Dermis microvascular lymphatic vessel endothelial cell (primary cell): ENCODE results near the gene EFHC1. TPM values are rescaled to one million over a fixed set of nuclear protein-coding genes. Genes with fewer than 3 reads are reported as not detected.
"Not testable (repeated sequence)": the region's sequence is repeated elsewhere in the genome, so short reads cannot be mapped to it uniquely, and the experiment has no call there.

Experiments used
- DNase-seq, 2 donors: peaks; one replicate each; pipeline versions ENCODE4 v3.0.0 to v3.0.0-alpha.2; 2010; ENCODE audit warnings: low read depth in 2 of 2
- total RNA-seq: library from RNA; depleted of rRNA; stranded (reverse); fragments of >200 nt; gene quantifications from 2 replicates; pipeline ENCODE4 v1.2.1, GENCODE V29; 2014

Gene EFHC1
- total RNA-seq, 1 donor from 2014 or later, result 7.2 TPM

DNA sequence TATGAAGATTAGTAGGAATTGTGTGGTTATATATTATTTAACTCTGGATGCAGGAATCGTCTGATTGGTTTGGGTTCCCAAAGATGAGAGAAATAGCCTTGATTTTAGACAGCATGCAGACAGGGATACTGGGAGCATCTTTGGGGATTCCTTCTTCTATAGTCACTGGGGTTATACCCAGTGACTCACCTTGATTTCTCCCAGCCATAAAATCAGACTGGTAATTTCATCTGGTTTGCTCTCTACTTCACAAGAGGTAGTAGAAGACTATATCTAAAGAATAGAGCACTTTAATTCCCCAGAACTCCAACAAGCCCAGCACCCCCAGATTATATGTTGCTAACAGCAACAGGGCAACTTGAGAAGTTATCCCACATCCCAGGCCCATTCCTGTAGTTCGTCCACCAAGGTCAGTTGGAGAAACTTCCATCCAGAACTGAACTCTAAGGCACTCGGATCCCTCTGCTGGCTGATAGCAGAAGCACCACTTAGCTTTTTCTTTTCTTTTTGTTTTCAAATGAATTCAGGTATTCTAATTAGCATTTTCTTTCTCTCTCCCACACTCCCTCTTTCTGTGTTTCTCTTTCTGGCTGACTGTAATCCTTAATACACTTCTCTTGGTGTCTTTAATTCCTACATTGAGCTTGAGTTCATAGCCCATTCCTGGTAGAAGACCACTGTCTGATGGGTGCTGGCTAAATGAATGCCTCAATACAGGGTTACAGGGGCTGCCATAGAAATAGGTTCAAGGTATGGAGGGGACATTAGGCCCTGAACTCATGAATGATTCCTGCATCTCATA is 20.4 kb upstream of the EFHC1 start:
- peak; percentile 39 to 75 for DNase-seq

DNA sequence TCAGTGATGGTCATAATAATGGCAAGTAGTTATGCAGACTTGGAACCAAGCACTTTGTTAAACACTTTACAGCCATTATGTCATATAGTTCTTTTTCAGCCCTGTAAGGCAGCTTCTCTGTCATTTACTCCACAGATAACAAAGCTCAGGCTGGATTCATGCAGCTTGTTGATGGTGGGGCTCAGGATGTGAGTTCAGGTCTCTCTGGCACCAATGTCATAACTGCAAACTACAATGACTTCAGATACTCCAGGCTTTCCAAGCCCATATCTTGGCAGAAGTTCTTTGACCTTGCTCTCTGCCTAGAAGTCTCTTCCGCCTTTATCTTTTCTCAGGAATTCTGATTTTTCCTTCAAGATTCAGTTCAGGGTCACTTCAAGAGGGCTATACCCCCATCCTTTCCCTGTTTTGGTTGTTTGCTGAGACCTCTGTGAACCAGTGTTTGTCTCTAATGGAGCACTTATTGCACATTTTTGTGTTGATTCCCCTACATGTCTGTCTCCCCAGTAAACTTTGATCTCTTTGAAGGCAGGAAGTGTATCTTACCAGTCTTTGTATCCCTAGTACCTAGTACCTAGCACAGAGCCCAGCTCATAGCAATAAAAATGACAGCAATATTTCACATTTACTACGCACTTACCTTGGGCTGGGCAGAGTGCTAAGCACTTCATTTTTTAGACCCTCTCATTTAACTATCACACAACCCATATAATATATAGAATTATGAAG is 19.7 kb upstream of the EFHC1 start:
- no peak for DNase-seq

DNA sequence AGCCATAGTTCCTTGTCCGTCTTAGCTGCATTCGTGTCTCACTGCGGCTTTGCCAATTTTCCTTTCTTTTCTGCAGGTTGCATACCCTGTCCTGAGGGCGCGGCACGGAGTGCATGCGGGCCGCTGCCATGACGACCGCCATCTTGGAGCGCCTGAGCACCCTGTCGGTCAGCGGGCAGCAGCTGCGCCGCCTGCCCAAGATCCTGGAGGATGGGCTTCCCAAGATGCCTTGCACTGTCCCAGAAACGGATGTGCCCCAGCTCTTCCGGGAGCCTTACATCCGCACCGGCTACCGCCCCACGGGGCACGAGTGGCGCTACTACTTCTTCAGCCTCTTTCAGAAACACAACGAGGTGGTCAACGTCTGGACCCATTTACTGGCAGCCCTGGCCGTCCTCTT is 17.1 kb upstream of the EFHC1 start:
- DNase-seq, result no peak

DNA sequence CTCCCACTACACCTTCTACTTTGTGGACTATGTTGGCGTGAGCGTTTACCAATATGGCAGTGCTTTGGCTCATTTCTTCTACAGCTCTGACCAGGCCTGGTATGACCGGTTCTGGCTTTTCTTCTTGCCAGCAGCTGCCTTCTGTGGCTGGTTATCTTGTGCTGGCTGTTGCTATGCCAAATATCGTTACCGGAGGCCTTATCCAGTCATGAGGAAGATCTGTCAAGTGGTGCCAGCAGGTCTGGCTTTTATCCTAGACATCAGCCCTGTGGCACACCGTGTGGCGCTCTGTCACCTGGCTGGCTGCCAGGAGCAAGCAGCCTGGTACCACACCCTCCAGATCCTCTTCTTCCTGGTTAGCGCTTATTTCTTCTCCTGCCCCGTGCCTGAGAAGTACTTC is 16.5 kb upstream of the EFHC1 start:
- no peak for DNase-seq

DNA sequence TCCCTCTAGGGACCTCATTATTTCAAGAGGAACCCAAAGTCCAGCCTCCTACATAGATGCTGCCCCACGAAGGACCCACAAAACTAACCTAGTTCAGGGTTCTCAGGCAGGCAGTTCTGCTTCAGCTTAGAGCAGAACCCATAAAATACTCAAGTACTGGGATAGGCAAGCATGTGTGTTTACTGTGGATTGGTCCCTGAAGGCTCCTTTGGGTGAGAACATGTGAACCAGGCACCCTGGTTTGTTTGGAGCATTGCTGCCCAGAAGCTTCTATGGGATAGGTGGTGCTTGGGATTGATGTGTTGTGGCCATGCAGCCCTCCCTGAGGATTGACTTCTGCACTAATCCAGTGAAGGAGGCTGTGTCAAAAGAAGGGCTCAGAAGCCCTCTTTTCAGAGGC is 14.9 kb upstream of the EFHC1 start:
- DNase-seq, result no peak

DNA sequence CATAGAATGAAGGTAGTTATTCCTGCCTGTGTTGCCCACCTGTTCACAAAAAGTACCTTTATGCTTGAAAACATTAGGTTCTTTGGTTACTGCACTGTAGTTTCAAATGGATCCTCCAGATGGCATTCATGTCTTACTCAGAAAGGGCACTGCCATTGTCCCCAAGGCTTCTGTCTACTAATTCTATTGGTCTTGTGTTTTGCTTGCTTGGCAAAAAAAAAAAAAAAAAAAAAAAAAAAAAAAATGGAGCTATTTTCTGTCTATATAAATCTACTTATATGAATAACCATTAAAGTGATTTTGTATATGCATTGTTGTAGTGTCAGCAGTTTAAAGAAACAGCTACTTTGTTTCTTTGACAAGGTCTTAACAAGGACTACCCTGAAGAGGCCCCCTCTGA is 12.7 kb upstream of the EFHC1 start:
- DNase-seq, result peak in 1 of 2 donors; percentile 83

DNA sequence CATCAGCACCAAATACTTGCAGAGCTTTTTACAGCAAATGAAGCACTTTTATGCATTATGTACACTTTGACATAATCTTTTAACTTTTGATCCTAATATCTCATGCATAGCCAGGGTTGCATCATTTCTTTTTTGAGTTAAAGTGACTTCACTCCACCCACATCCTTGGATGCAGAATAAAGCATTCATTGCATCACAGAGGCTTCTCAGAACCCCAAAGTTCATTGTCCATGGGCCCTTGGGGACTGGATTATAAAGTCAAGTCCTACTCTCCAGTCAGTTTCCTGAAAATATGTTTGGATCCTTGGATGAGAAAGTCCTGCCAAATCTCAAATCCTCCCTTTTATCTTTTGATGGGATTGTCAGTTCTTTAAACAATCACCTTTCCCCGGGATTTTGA is 10.6 kb upstream of the EFHC1 start:
- no peak for DNase-seq

DNA sequence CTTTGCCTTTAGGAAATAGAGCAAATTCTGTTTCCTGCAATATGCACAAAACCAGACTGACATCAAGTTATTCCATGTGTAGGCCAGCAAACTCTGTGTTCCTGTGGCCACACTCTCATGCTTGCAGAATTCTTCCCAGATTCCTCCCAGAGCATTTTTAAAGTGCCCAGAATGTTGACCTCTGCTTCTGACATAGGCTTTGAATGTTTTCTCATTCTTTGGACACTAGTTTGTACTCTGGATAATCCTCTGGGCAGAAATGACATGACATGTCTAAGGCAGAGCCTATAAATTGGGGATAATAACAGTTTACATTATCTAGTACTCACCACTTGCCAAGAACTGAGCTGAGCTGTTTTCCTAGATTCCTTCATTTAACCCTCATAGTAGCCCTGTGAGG is 9.2 kb upstream of the EFHC1 start:
- no peak for DNase-seq

DNA sequence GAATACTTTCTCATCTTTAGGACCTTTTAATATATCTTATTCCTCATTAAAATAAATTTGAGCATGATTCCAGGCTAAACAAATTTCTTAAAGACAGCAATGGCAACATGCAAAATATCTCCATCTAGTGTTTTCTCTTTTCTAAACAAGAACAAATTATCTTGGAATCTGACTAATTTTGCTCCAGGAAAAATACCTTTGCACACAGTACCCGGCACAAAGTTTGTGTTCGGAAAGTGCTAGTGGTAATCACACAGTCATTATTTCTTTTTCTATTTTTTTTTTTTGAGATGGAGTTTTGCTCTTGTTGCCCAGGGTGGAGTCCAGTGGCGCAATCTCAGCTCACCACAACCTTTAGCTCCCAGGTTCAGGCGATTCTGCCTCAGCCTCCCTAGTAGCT is 8.2 kb upstream of the EFHC1 start:
- no peak for DNase-seq

DNA sequence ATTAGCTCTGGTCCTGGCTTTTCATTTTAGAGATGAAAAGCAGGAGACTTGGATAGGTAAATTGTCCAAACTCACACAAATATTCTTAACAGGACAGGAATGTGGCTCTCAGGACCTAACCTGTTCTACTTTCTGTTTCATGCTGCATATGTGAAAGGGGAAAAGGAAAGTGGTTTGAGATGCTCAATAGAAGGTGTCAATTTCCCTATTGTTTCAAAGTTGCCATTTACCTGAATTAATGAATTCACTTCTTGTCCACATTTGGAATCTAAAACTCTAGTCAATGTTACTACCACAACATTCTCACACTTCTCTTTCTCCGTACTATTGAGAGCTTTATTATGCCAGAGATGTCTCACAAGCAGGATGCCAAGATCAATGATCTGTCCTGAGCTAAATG is 4.8 kb upstream of the EFHC1 start:
- no peak for DNase-seq

DNA sequence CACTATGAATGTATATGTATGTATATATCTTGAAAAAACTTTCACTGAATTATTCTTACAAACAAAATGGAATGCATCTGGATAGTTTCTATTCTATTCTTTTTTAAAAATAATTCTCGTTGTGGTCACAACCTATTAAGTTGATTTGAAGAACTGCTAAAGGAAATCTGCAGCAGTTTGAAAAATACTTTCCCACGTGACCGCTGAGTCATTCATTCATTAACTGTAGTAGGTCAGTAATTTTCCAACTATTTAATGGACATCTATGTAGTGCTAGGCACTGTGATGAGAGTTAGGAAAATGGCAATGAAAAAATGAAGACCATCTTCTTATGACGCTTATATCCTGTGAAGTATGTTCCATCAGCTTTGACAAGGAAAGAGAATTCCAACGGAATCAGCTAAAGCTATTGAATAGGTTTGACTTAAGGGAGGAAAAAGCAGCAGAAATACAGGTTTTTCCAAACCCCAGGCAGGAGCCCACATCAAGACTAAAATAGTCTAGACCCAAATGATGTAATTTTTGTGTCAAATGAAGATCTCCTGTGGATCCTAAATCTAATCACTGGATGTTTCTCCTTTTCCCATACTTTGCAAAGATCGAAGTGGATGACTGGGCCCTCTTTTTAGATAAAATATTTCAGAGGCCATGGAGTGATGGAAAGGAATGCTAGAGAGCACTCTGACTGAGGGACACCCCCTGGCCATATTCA is 4.1 kb upstream of the EFHC1 start:
- DNase-seq, result peak in 1 of 2 donors; percentile 76

DNA sequence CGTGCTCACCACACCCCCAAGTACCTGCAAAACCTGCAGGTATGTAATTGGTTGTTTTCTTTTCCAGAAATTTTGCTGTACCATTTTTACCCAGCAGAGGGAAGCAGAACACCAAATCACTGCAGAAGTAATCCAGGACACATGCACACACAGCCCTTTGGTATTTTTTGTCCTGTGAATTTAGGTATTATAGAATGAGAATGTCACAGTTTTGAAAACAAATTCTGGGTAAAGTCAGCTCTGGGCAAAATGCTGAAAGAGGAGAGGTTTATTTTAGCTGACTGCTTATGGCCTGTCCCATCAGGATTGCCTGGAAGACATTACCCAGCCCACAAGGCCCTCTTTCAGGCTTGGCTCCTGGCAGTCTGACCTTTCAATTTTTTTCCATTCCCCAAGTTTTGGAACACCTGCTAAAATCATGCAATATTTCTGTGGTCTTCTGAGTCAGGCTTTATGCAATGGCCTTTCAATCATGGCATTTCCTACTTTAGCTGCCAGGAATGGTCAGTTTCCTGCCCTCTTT is 3.5 kb upstream of the EFHC1 start:
- peak; percentile 60 to 73 for DNase-seq

DNA sequence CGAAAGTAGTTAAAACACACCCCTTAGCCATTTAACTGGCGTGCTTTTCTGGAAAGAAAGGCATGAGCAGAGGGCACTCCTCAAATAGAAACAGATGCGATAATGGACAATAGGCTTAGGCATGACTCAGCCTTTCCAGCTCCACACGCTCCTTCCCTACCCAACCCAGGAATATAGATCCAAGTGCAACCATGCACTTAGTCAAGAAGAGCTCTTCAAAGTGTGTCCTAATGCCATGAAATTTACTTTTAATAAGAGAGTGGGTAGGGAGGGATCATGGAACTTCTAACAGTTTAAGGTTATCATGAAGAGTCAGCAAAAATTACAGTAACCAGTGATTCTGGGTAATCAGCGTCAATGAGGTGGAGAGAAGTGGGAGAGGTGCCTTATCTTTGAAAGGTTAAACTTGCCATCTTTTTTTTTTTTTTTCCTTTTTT is 2.4 kb upstream of the EFHC1 start:
- DNase-seq, result peak; percentile 52 to 91

DNA sequence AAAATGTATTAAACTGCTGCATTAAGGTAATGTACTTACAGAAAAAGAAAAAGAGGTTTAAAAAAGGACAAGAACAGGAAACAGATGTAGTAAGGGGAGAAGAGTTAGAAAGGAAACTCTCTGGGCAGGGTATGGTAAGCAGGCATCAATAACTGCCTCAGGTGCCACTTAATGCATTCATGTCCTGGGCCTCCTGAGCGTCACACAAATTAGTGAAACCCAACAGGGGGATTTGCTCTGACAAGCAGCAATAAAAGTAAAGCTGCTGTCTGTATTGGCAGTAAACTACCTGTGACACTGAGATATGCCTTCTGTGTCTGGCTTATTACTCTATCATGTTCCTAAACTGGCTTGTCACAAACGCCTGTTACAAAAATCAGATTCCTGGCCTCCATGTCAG is 1.5 kb upstream of the EFHC1 start:
- DNase-seq, result peak in 1 of 2 donors; percentile 12

DNA sequence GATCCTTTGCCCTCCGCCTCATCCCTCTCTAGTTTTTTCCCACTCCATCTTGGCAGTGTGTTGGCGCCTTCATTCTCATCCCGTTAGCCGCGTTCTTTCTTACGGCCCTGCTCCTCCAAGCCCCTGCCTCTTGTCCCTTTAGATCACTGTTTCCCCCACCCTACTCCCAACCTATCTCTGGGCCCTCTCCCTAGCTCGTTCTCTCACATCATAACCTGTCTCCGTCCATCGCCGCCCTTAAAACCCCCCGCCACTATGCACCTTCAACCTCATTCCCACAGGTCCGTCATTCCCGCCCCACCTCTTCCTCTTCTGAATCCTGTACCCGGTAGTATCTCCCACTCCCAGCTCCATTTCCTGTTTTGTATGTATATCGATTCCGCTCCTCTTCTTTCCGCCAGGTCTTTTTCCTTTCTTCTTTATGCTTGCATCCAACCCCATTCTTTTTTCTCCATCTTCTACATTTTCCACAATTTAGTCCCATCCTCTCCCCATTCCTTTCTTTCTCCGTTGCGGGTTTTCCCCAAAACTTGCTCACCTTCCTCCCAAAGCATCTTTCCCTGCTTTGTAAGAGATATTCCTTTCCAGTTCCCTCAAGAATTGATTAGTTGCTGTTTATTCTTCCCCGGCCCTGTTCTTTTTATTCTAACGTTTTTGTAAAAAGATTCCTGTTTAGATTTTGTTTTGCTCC is 671 bp downstream of the EFHC1 start:
- DNase-seq, result peak; percentile 58

DNA sequence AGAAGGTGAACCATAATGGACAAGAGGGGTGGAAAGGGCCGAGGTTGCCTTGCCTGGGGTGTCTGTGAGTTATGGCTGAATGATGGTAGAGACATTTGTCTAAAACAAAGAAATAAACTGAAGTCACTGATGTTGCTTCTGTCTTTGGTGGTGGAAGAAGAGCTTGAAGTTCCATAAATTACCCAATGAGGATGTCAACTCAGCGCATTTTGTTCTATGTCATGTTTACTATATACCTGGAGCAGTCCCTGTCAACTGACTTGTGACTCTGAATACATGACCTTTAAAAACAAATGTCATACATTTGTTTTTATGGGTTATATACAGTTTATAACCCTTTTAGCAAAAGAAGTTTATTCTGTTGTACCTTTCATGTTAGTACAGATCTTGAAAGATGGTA is 2.0 kb downstream of the EFHC1 start:
- no peak for DNase-seq

DNA sequence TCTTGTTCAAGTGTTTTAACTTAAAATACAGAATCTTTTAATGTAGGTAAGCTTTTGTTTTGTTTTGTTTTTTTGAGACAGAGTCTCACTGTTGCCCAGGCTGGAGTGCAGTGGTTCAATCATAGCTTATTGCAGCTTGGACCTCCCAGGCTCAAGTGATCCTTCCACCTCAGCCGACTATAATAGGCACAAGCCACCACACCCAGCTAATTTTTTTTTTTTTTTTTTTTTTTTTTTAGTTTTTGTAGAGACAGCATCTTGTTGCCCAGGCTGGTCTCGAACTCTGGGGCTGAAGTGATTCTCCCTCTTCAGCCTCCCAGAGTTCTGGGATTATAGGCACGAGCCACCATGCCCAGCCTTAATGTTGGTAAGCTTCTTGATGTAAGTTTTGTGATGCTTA is 3.3 kb downstream of the EFHC1 start:
- no peak for DNase-seq

DNA sequence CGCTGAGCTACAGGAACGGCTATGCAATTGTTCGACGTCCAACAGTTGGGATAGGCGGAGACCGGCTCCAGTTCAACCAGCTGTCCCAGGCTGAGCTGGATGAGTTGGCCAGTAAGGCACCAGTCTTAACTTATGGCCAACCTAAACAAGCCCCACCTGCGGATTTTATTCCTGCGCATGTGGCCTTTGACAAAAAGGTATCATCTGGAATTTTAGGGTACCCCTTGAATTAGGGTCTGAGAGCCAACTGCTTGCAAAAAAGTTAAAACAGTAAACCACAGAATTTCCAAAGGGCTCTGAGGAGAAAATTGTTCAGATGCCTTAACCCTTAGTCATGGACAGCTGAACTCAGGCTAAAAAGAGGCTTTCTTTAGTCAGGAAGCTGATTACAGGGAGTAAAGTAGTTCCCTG is 3.8 kb downstream of the EFHC1 start:
- peak in 1 of 2 donors; percentile 77 for DNase-seq

DNA sequence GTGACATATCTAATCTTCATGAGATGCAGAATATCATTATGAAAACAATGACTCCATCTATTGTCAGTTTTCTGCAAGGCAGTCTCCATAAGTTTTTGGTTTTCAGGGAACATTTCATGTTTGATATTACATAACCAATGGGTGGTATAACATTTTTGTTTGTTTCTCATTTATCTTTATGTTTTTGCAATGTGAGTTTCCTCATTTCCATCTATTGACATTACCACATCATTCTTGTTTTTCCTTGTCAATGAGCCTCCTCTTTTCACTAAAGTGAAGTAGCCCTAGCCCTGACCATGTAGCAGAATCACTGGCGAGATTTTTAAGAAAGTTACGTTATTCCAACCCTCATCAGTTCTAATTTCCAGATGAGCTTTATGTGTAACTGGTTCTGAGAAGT is 4.4 kb downstream of the EFHC1 start:
- DNase-seq, result no peak

DNA sequence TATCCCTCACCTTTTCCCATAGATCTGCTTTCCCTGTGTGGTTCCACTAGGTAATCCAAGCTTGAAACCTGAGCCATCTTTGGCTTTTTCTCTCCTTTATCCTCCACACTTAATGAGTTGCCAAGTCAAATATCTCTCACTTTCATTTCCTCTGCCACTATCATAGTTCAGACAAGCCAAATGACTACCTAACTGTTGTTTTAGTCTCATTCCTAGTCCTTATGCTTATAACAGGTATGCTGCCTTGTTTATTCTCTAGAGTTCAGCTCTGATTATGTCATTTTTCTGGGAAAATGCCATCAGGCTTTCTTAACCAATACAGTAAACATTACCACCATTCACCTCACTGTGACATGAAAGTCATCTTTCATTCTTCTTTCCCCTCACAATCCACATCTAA is 6.5 kb downstream of the EFHC1 start:
- no peak for DNase-seq

DNA sequence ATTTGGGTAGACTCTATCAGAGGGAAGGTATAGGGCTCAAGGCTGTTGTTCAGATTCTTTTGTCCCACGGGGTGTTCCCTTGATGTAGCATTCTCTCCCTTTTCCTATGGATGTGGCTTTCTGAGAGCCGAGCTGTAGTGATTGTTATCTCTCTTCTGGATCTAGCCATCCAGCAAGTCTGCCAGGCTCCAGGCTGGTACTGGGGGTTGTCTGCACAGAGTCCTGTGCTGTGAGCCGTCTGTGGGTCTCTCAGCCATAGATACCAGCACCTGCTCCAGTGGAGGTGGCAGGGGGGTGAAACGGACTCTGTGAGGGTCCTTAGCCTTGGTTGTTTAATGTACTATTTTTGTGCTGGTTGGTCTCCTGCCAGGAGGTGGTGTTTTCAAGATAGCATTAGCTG is 13.2 kb downstream of the EFHC1 start:
- not testable (repeated sequence) for DNase-seq

DNA sequence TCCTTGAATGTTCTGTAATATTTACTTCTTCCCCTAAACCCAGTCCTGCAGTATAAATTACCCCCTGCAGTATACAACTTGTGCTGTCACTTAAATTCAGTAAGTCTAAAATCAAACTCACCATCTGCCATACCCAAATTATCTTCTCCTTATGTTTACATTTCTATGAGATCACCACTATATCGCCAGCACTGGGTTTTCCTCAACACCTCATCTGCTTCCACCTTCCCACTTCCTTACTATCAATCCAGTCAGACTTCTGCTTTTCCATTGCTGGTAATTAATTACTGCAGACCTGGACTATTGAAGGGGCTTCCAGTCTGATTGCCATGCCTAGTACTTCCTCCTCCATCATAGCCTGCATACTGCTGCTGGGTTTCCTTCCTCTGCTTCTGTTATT is 15.2 kb downstream of the EFHC1 start:
- no peak for DNase-seq
